ENCODE data around the gene IP6K1. TPM values are rescaled to one million over a fixed set of nuclear protein-coding genes. Genes with fewer than 3 reads are reported as not detected.
A peak's percentile ranks its signal among the peaks of the same experiment; 100 is the strongest.

Gene IP6K1
- total and polyA plus RNA-seq, 10 of the 15 experiments (the other 5 are each of a cell fraction or from before 2014, with no cell fraction given) = 1.3 to 30.6 (median 18.2) TPM

DNA sequence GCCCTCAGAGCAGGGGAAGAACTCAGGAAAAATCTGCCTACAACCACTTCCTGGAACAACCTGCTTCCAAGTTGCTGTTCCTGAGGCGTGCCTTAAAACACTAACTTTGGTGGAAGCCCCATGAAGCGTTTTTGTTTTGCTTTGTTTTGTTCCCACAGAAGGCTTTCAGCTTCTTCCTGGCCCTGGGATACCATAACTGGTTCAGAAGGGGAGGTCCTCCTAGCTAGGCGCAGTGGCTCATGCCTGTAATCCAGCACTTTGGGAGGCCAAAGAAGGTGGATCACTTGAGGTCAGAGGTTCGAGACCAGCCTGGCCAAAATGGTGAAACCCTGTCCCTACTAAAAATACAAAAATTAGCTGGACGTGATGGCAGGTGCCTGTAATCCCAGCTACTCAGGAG, 1.2 kb upstream of the IP6K1 start:
- peaks cover 9% of the 10 kb centered on the region for H3K4me1 ChIP-seq (ENCODE audit: control insufficient read depth, insufficient read depth, low read length)
- BruUV-seq (replicated peaks) = no TSS peak
- no peak overlapping the region for H3K27ac ChIP-seq (ENCODE audit: control insufficient read depth, insufficient read depth)
- no peak for DNase-seq (ENCODE audit: low read depth, low spot score)
- no peaks in the 10 kb centered on the region for H4K20me1 ChIP-seq (ENCODE audit: control insufficient read depth, insufficient read depth)
- no peak for ATAC-seq
- TF ChIP-seq CREB1 (IDR thresholded peaks at IDR 0.05; ENCODE audit: low read depth) = no peak
- TF ChIP-seq PAX8 (IDR thresholded peaks at IDR 0.05) = no peak
- no peak for TF ChIP-seq TARDBP (IDR thresholded peaks at IDR 0.05; ENCODE audit: borderline replicate concordance)
- no peak for TF ChIP-seq SIX5 (IDR thresholded peaks at IDR 0.05; ENCODE audit: low read depth, low read length, severe bottlenecking)
- no peak for TF ChIP-seq POU2F2 (IDR thresholded peaks at IDR 0.05; ENCODE audit: borderline replicate concordance, low read depth, low read length)
- TF ChIP-seq DPF2 (IDR thresholded peaks at IDR 0.05) = no peak
- TF ChIP-seq EED (IDR thresholded peaks at IDR 0.05; ENCODE audit: low read depth) = no peak
- in situ Hi-C loops (cut with MboI) (no loop called here), intact Hi-C loops (cut with micrococcal nuclease; ENCODE audit: unreplicated experiment) (loop anchor here (5.0 kb wide), 1 partner anchor 65 kb away; the partner anchor contains the start of gene GMPPB)
- peaks cover 22% of the 10 kb centered on the region for H3K79me2 ChIP-seq (ENCODE audit: control insufficient read depth, insufficient read depth, low read length)
- H3K4me2 ChIP-seq (ENCODE audit: control insufficient read depth, insufficient read depth) = no peak overlapping the region
- H2AFZ ChIP-seq (ENCODE audit: control insufficient read depth, low read depth, low read length) = no peak overlapping the region; the same call in 1 of the 2 replicates
- H3K27me3 ChIP-seq (replicated peaks in 1 of 2; ENCODE audit: control insufficient read depth in 2 of 2, insufficient read depth in 2 of 2, low read length in 1 of 2) = no peaks in the 10 kb centered on the region
- no peaks in the 10 kb centered on the region for H3K36me3 ChIP-seq (ENCODE audit: control insufficient read depth in 2 of 2, insufficient read depth in 2 of 2, low read length in 1 of 2)
- ChIA-PET POLR2A (interaction anchor here (1.0 to 3.0 kb wide), 5 partner anchors 16 to 114 kb away, joined by 3 to 15 read pairs (median 3); partner anchors contain the start of genes INKA1, TRAIP and UBA7), SMC1A (ENCODE audit: uncharacterized antibody, unreplicated experiment) (interaction anchor here (1.2 kb wide), 1 partner anchor 118 kb away, joined by 3 read pairs; no protein-coding TSS in a partner anchor), RAD21 (ENCODE audit: unreplicated experiment) (interaction anchor here (0.5 to 2.5 kb wide), 4 partner anchors 16 to 962 kb away, joined by 3 to 14 read pairs (median 4); partner anchors contain the start of gene INKA1), CTCF (interaction anchor here (0.6 to 2.0 kb wide), 7 partner anchors 8 to 142 kb away, joined by 3 to 9 read pairs (median 4); partner anchors contain the start of genes MON1A and UBA7)
- no peak overlapping the region for H3K9ac ChIP-seq (ENCODE audit: control insufficient read depth, insufficient read depth, low read length)
- WGBS (ENCODE audit: insufficient coverage, insufficient replicate concordance, low lambda C conversion rate, missing lambda C conversion rate) = 74% methylated on average over 5 of the region's 5 CpGs
- FAIRE-seq = no peak
- no peaks in the 10 kb centered on the region for H3K9me3 ChIP-seq (replicated peaks; ENCODE audit: control insufficient read depth, insufficient read depth, low read length)
- no peak overlapping the region for H3K4me3 ChIP-seq

GRCh38 chr3:49787182-49787464, 781 bp upstream of the IP6K1 start:
- no peaks in the 10 kb centered on the region for H4K20me1 ChIP-seq (ENCODE audit: control insufficient read depth, insufficient read depth)
- ChIA-PET CTCF (interaction anchor here (1.2 to 2.0 kb wide), 6 partner anchors 15 to 143 kb away, joined by 3 to 9 read pairs (median 4); partner anchors contain the start of genes MON1A and UBA7), POLR2A (interaction anchor here (1.0 to 3.0 kb wide), 3 partner anchors 16 to 69 kb away, joined by 3 to 15 read pairs (median 3); partner anchors contain the start of genes INKA1 and TRAIP), SMC1A (ENCODE audit: uncharacterized antibody, unreplicated experiment) (interaction anchor here (0.6 to 1.2 kb wide), 2 partner anchors 13 to 119 kb away, joined by 3 read pairs; partner anchors contain the start of gene CDHR4), RAD21 (ENCODE audit: unreplicated experiment) (interaction anchor here (0.5 to 2.5 kb wide), 4 partner anchors 16 to 962 kb away, joined by 3 to 14 read pairs (median 4); partner anchors contain the start of gene INKA1)
- H3K79me2 ChIP-seq (ENCODE audit: control insufficient read depth, insufficient read depth, low read length) = peaks cover 25% of the 10 kb centered on the region
- FAIRE-seq (peak; percentile 81), ATAC-seq (no peak), DNase-seq (ENCODE audit: low read depth, low spot score) (no peak)
- in situ Hi-C loops (cut with MboI) (no loop called here), intact Hi-C loops (cut with micrococcal nuclease; ENCODE audit: unreplicated experiment) (loop anchor here (5.0 kb wide), 1 partner anchor 65 kb away; the partner anchor contains the start of gene GMPPB)
- H3K4me3 ChIP-seq = peak overlapping the region; percentile 59
- H3K27ac ChIP-seq (ENCODE audit: control insufficient read depth, insufficient read depth) = no peak overlapping the region
- peak overlapping the region; percentile 75 for H3K4me2 ChIP-seq (ENCODE audit: control insufficient read depth, insufficient read depth)
- WGBS (ENCODE audit: insufficient coverage, insufficient replicate concordance, low lambda C conversion rate, missing lambda C conversion rate) = 67% methylated on average over 3 of the region's 3 CpGs
- H3K4me1 ChIP-seq (ENCODE audit: control insufficient read depth, insufficient read depth, low read length) = peaks cover 9% of the 10 kb centered on the region
- H3K36me3 ChIP-seq (ENCODE audit: control insufficient read depth in 2 of 2, insufficient read depth in 2 of 2, low read length in 1 of 2) = no peaks in the 10 kb centered on the region
- BruUV-seq (replicated peaks) = TSS peak; percentile 99
- TF ChIP-seq, protein P1, sequence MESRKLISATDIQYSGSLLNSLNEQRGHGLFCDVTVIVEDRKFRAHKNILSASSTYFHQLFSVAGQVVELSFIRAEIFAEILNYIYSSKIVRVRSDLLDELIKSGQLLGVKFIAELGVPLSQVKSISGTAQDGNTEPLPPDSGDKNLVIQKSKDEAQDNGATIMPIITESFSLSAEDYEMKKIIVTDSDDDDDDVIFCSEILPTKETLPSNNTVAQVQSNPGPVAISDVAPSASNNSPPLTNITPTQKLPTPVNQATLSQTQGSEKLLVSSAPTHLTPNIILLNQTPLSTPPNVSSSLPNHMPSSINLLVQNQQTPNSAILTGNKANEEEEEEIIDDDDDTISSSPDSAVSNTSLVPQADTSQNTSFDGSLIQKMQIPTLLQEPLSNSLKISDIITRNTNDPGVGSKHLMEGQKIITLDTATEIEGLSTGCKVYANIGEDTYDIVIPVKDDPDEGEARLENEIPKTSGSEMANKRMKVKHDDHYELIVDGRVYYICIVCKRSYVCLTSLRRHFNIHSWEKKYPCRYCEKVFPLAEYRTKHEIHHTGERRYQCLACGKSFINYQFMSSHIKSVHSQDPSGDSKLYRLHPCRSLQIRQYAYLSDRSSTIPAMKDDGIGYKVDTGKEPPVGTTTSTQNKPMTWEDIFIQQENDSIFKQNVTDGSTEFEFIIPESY (IDR thresholded peaks at IDR 0.05) = no peak
- no peaks in the 10 kb centered on the region for H3K9me3 ChIP-seq (replicated peaks; ENCODE audit: control insufficient read depth, insufficient read depth, low read length)
- no peaks in the 10 kb centered on the region for H3K27me3 ChIP-seq (replicated peaks in 1 of 2; ENCODE audit: control insufficient read depth in 2 of 2, insufficient read depth in 2 of 2, low read length in 1 of 2)
- H2AFZ ChIP-seq (ENCODE audit: control insufficient read depth, low read depth, low read length) = peak overlapping the region; percentile 80
- H3K9ac ChIP-seq (ENCODE audit: control insufficient read depth, insufficient read depth, low read length) = peak overlapping the region; percentile 87
